Hepatic stellate cell (primary cell): ENCODE measurements around the gene PLP2.
A peak's percentile ranks its signal among the peaks of the same experiment; 100 is the strongest.
"Not testable (repeated sequence)": the region's sequence is repeated elsewhere in the genome, so short reads cannot be mapped to it uniquely, and the experiment has no call there.

Experiments
- DNase-seq: peaks from one replicate; pipeline ENCODE4 v3.0.0; 2011; ENCODE audit warnings: low spot score

The PLP2 gene, protein sequence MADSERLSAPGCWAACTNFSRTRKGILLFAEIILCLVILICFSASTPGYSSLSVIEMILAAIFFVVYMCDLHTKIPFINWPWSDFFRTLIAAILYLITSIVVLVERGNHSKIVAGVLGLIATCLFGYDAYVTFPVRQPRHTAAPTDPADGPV

GRCh38 chrX:49171752-49172279 lies at the start of gene PLP2:
Gene PLP2 (plus strand): TSS chrX:49171898. CDS start chrX:49172001, 103 bp downstream.
- DNase-seq = peak; percentile 44

- DNase-seq = no peak
Measured at GRCh38 chrX:49122499-49122898, 49.2 kb upstream of the PLP2 start.

GRCh38 chrX:49127742-49128258 lies 43.9 kb upstream of the PLP2 start:
- not testable (repeated sequence) for DNase-seq

- no peak for DNase-seq
Measured at GRCh38 chrX:49129427-49129826, 42.3 kb upstream of the PLP2 start.

DNA sequence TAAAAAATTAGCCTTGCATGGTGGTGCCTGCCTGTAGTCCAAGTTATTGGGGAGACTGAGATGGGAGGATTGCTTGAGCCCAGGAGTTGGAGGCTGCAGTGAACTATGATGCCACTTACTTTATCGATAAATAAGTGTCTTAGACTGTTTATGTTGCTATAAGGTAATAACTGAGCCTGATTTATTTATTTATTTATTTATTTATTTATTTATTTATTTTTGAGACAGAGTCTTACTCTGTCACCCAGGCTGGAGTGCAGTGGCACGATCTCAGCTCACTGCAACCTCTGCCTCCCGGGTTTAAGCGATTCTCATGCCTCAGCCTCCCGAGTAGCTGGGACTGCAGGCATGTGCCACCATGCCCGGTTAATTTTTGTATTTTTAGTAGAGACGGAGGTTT lies 39.4 kb upstream of the PLP2 start:
- not testable (repeated sequence) for DNase-seq

DNA sequence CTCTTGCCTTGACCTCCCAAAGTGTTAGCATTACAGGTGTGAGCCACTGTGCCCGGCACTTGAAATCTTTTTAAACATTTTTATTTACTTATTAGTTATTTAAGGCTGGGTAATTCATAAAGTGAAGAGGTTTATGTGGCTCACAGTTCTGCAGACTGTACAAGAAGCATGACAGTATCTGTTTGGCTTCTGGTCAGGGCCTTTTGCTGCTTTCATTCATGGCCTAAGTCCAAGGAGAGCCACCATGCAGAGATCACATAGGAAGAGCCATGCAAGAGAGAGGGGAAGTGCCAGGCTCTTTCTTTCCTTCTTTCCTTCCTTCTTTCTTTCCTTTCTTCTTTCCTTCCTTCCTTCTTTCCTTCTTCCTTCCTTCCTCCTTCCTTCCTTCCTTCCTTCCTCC lies 37.9 kb upstream of the PLP2 start:
- no peak for DNase-seq

- no peak for DNase-seq
Measured at GRCh38 chrX:49137492-49137891, 34.2 kb upstream of the PLP2 start.

GRCh38 chrX:49139713-49140112 lies 32.0 kb upstream of the PLP2 start:
- no peak for DNase-seq

GRCh38 chrX:49142264-49142663 lies 29.4 kb upstream of the PLP2 start:
- not testable (repeated sequence) for DNase-seq

GRCh38 chrX:49143154-49143553 lies 28.5 kb upstream of the PLP2 start:
- not testable (repeated sequence) for DNase-seq

- DNase-seq = no peak
Measured at GRCh38 chrX:49147282-49147681, 24.4 kb upstream of the PLP2 start.

GRCh38 chrX:49147936-49148335 lies 23.8 kb upstream of the PLP2 start:
- no peak for DNase-seq

- not testable (repeated sequence) for DNase-seq
Measured at GRCh38 chrX:49148390-49149100, 23.2 kb upstream of the PLP2 start.

- DNase-seq = not testable (repeated sequence)
Measured at GRCh38 chrX:49149291-49149690, 22.4 kb upstream of the PLP2 start.

- no peak for DNase-seq
Measured at GRCh38 chrX:49153467-49153866, 18.2 kb upstream of the PLP2 start.

- DNase-seq = peak; percentile 40
Measured at GRCh38 chrX:49155243-49155899, 16.3 kb upstream of the PLP2 start.

DNA sequence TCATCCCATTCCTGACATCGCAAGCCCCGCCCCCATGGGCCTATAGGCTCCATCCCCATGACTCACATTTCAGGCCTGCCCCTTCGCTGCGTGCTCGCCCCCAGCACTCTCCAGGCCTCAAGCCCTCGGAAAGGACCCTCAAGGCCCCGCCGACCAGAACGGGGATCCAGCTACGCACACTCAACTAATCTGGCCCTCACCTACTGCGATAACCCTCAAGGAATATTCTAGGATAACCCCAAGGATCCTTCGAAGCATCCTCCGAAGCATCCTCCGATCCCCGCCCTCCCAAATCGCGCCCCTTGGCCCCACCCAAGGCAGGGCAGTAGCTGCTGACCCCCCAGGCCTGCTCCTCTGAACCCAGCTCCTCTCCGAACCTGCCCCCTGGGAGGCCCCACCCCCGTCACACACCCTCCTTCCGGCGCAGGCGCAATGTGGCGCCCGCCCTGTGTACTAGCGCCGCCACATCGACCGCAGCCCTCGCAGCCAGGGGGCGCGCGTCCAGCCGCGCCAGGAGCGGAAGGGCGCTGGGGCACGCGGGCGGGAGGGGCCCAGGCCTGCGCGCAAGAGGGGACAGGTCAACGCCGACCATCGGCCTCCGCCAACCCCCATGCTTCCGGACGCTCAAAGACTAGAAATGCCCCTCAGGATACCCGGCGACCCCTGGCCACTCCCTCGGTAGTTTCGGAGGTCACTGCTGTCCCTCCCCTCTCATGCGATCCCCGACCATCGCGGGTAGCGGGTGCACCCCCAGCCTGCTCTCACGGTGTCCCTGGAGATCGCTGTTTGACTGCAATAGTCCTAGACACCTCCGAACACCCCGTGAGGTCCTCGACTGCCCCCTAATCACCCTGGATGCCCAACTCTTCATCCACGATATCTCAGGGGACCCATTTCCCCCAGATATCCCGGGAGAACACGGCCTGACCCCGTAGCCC lies 15.5 kb upstream of the PLP2 start:
- DNase-seq = peak; percentile 85

GRCh38 chrX:49157194-49157593 lies 14.5 kb upstream of the PLP2 start:
- DNase-seq = no peak

- DNase-seq = no peak
Measured at GRCh38 chrX:49160908-49161307, 10.8 kb upstream of the PLP2 start.

- DNase-seq = no peak
Measured at GRCh38 chrX:49161632-49162031, 10.1 kb upstream of the PLP2 start.

GRCh38 chrX:49162620-49163019 lies 9.1 kb upstream of the PLP2 start, which contains the start of gene MAGIX:
Gene MAGIX (plus strand): TSS chrX:49162758. CDS start chrX:49162890, 132 bp downstream.
- DNase-seq = no peak
